Endothelial cell of umbilical vein (primary cell): ENCODE results near the gene FREM3. TPM values are rescaled to one million over a fixed set of nuclear protein-coding genes. Genes with fewer than 3 reads are reported as not detected.
"Not testable (repeated sequence)": the region's sequence is repeated elsewhere in the genome, so short reads cannot be mapped to it uniquely, and the experiment has no call there.

Source experiments
- BruUV-seq: library from RNA; stranded (reverse); fragments of 400-500 nt; replicated peaks from 2 replicates; lab custom pipeline; 2021; lab: Mats Ljungman, UMichigan
- CTCF ChIA-PET: fragments of 300-600, 350-600 bp; sonication (Branson Sonifier 250); formaldehyde crosslinking; loops from one replicate; lab custom pipeline; 2021; ENCODE audit warnings: antibody characterized with exemption, inconsistent platforms; lab: Charles Lee
- POLR2A ChIA-PET: fragments of 300-600, 350-600 bp; sonication (Branson Sonifier 250); formaldehyde crosslinking; loops from one replicate; lab custom pipeline; 2021; ENCODE audit warnings: antibody characterized with exemption, inconsistent platforms; lab: Charles Lee
- DNase-seq: peaks from one replicate; pipeline ENCODE4 v3.0.0-alpha.2; 2011; ENCODE audit warnings: low read depth, low spot score
- FAIRE-seq: peaks from 2 replicates; lab custom pipeline; 2011; peaks lifted over from hg19 to GRCh38; lab: Jason Lieb, UNC
- H2AFZ ChIP-seq: 2 replicates; pipeline ENCODE4 v1.6.0; 2012; ENCODE audit warnings: low read depth, low read length, control low read depth, inconsistent platforms
- H3K27ac ChIP-seq: 2 replicates; pipeline ENCODE4 v1.5.1; 2011; ENCODE audit warnings: low read depth, mild to moderate bottlenecking, control low read depth, low read length, moderate library complexity; ENCODE audit not compliant: insufficient read depth
- H3K27me3 ChIP-seq, 2 experiments: 2 replicates each; pipeline versions ENCODE4 v1.6.0 to v1.6.1; 2011; ENCODE audit warnings: low read length in 2 of 2, mixed read lengths in 1 of 2; ENCODE audit not compliant: control insufficient read depth in 2 of 2, insufficient read depth in 2 of 2
- H3K36me3 ChIP-seq, 2 experiments: 2 replicates in 1 of 2; 3 replicates in 1 of 2; pipeline ENCODE4 v1.5.1; 2011; ENCODE audit warnings: low read length in 2 of 2, mild to moderate bottlenecking in 1 of 2, moderate library complexity in 1 of 2; ENCODE audit not compliant: control insufficient read depth in 2 of 2, insufficient read depth in 2 of 2; ENCODE audit errors: extremely low read depth in 1 of 2
- H3K4me1 ChIP-seq: 3 replicates; pipeline ENCODE4 v1.5.1; 2011; ENCODE audit warnings: mild to moderate bottlenecking, low read length; ENCODE audit not compliant: control insufficient read depth, insufficient read depth; ENCODE audit errors: extremely low read depth
- H3K4me2 ChIP-seq: 2 replicates; pipeline ENCODE4 v1.6.1; 2011; ENCODE audit warnings: low read length, control low read depth, mixed read lengths; ENCODE audit not compliant: insufficient read depth
- H3K4me3 ChIP-seq, 3 experiments: fragments of 200-600 bp in 1 of 3; sonication (generic), shearing (Covaris generic) in 1 of 3; replicated peaks in 1 of 3; 2 replicates each; pipeline ENCODE4 v1.5.1; 2011 to 2016; ENCODE audit warnings: control low read depth in 3 of 3, low read length in 3 of 3, mild to moderate bottlenecking in 2 of 3, inconsistent platforms in 1 of 3, low read depth in 1 of 3, moderate library complexity in 1 of 3; ENCODE audit not compliant: insufficient read depth in 1 of 3
- H3K79me2 ChIP-seq: 2 replicates; pipeline ENCODE4 v1.6.0; 2012; ENCODE audit warnings: low read length, inconsistent platforms; ENCODE audit not compliant: control insufficient read depth, insufficient read depth
- H3K9ac ChIP-seq: replicated peaks from 2 replicates; pipeline ENCODE3; 2011; ENCODE audit warnings: low read length, control low read depth; ENCODE audit not compliant: insufficient read depth; ENCODE audit errors: extremely low read depth
- H3K9me1 ChIP-seq: replicated peaks from 3 replicates; pipeline ENCODE4 v1.6.0; 2011; ENCODE audit warnings: mild to moderate bottlenecking, low read length; ENCODE audit not compliant: control insufficient read depth, insufficient read depth; ENCODE audit errors: extremely low read depth
- H3K9me3 ChIP-seq: replicated peaks from 2 replicates; pipeline ENCODE4 v1.5.1; 2012; ENCODE audit warnings: low read length, inconsistent platforms; ENCODE audit not compliant: control insufficient read depth, insufficient read depth
- H4K20me1 ChIP-seq: replicated peaks from 2 replicates; pipeline ENCODE3; 2011; ENCODE audit warnings: mild to moderate bottlenecking, low read length; ENCODE audit not compliant: control insufficient read depth, insufficient read depth; ENCODE audit errors: extremely low read depth
- JUN ChIP-seq: IDR thresholded peaks from 2 replicates; pipeline ENCODE4 v1.6.1; 2011; ENCODE audit warnings: borderline replicate concordance, low read depth; ENCODE audit not compliant: insufficient read length, insufficient read depth
- dilution Hi-C: fragments of 300-500 bp; cut with MboI; formaldehyde crosslinking; loops from one replicate; pipeline ENCODE4 v1.15.0; 2019; ENCODE audit warnings: low sequenced_read_pairs; ENCODE audit not compliant: extremely low pct_ligation_motif_present
- intact Hi-C: fragments of 100-400 bp; cut with micrococcal nuclease; formaldehyde crosslinking; loops from one replicate; pipeline ENCODE4 v1.10.0; 2022
- polyA plus RNA-seq, 4 experiments: library from polyadenylated mRNA; depleted of rRNA in 3 of 4; stranded (reverse) in 3 of 4; unstranded in 1 of 4; fragments of >200 nt; gene quantifications; 2 replicates each; pipeline versions ENCODE4 v1.2.1 to v1.2.3, GENCODE V29; 2011 to 2012; ENCODE audit warnings: missing spikeins in 1 of 4
- total RNA-seq: library from RNA; stranded (reverse); gene quantifications from 2 replicates; pipeline ENCODE4 v1.2.3, GENCODE V29; 2021

FREM3 gene
- total and polyA plus RNA-seq, 2 donors (not counting 3 experiments of a cell fraction or from before 2014, with no cell fraction given): 0.04 to 0.08 TPM

- BruUV-seq: no TSS peak
- Histone ChIP-seq H3K79me2 (no peaks in the 10 kb centered on the region), H3K27me3 (no peaks in the 10 kb centered on the region), H3K9me3 (no peaks in the 10 kb centered on the region), H3K4me2 (no peak overlapping the region), H3K9ac (no peak overlapping the region), H3K36me3 (no peaks in the 10 kb centered on the region), H3K27ac (no peak overlapping the region), H3K9me1 (no peaks in the 10 kb centered on the region), H2AFZ (no peak overlapping the region), H4K20me1 (no peaks in the 10 kb centered on the region), H3K4me3 (no peak overlapping the region), H3K4me1 (no peaks in the 10 kb centered on the region)
- ChIA-PET POLR2A (no interaction called here), CTCF (interaction anchor here (0.6 kb wide), 1 partner anchor 10 kb away, joined by 5 read pairs; no protein-coding TSS in a partner anchor)
- DNase-seq (no peak), FAIRE-seq (no peak)
- TF ChIP-seq JUN: no peak
- intact Hi-C loops (no loop called here), dilution Hi-C loops (no loop called here)
Observed at GRCh38 chr4:143679434-143679833, 21.0 kb downstream of the FREM3 start.

- DNase-seq, dilution Hi-C loops, BruUV-seq, H3K4me3 ChIP-seq, H3K9ac ChIP-seq, POLR2A ChIA-PET, H3K9me1 ChIP-seq, CTCF ChIA-PET, H2AFZ ChIP-seq, H3K9me3 ChIP-seq, H3K4me2 ChIP-seq, H3K27me3 ChIP-seq, FAIRE-seq, H3K4me1 ChIP-seq, H3K36me3 ChIP-seq, H3K27ac ChIP-seq, intact Hi-C loops, H3K79me2 ChIP-seq, H4K20me1 ChIP-seq: not testable (repeated sequence)
Observed at GRCh38 chr4:143673629-143674028, 26.8 kb downstream of the FREM3 start.
